Fibroblast of skin of right quadriceps (primary cell): Measurements from ENCODE around the gene LRIT1.

Source experiments
- DNase-seq: peaks from one replicate; pipeline ENCODE4 v3.0.0-alpha.2; 2013

The LRIT1 gene

GRCh38 chr10:84191106-84191505, 50.2 kb downstream of the LRIT1 start:
- DNase-seq = no peak

GRCh38 chr10:84190621-84191020, 50.7 kb downstream of the LRIT1 start:
- DNase-seq = no peak

- no peak for DNase-seq
Measured at GRCh38 chr10:84188815-84189214, 52.5 kb downstream of the LRIT1 start.

GRCh38 chr10:84185526-84186175, 55.7 kb downstream of the LRIT1 start:
- no peak for DNase-seq

GRCh38 chr10:84184517-84184916, 56.8 kb downstream of the LRIT1 start:
- no peak for DNase-seq

GRCh38 chr10:84181631-84182030, 59.7 kb downstream of the LRIT1 start:
- no peak for DNase-seq
